GM12878 (cell line): ENCODE results near the gene SMARCE1. TPM values are rescaled to one million over a fixed set of nuclear protein-coding genes. Genes with fewer than 3 reads are reported as not detected.

Experiments used
- ATAC-seq: fragments of 200-7000 bp; cut with Tn5 transposase; 3 replicates; pipeline ENCODE4 v1.9.1; 2020; ENCODE audit warnings: mild to moderate bottlenecking, moderate library complexity
- BruUV-seq: library from RNA; stranded (reverse); fragments of 400-500 nt; replicated peaks from 2 replicates; lab custom pipeline; 2021; lab: Mats Ljungman, UMichigan
- CTCF ChIA-PET: fragments of 300-600 bp; sonication (Branson Sonifier 250); formaldehyde crosslinking; extraction: SDS; loops from one replicate; lab custom pipeline; 2021; ENCODE audit warnings: inconsistent platforms; lab: Yijun Ruan, JAX
- POLR2A ChIA-PET: fragments of 350-600 bp; formaldehyde crosslinking; extraction: SDS; loops from one replicate; lab custom pipeline; 2021; ENCODE audit warnings: inconsistent platforms; lab: Charles Lee
- RAD21 ChIA-PET: fragments of 300-600 bp; sonication (Branson Sonifier 250); formaldehyde crosslinking; loops from one replicate; lab custom pipeline; 2023; ENCODE audit warnings: antibody characterized with exemption; ENCODE audit not compliant: unreplicated experiment; lab: Charles Lee
- SMC1A ChIA-PET: fragments of 300-600 bp; sonication (Branson Sonifier 250); formaldehyde crosslinking; loops from one replicate; lab custom pipeline; 2023; ENCODE audit not compliant: unreplicated experiment, uncharacterized antibody; lab: Charles Lee
- DNase-seq: peaks from one replicate; pipeline ENCODE4 v3.0.0-alpha.2; 2011; ENCODE audit warnings: low read depth, low spot score
- FAIRE-seq: peaks from 3 replicates; lab custom pipeline; 2011; peaks lifted over from hg19 to GRCh38; lab: Jason Lieb, UNC
- H2AFZ ChIP-seq: 2 replicates; pipeline ENCODE4 v1.6.0; 2011; ENCODE audit warnings: low read depth, low read length, control low read depth; ENCODE audit not compliant: control insufficient read depth
- H3K27ac ChIP-seq: 2 replicates; pipeline ENCODE4 v1.5.1; 2011; ENCODE audit warnings: control low read depth; ENCODE audit not compliant: control insufficient read depth, insufficient read depth
- H3K27me3 ChIP-seq, 2 experiments: replicated peaks in 1 of 2; 2 replicates each; pipeline versions ENCODE4 v1.6.0 to v1.6.1; 2011; ENCODE audit warnings: low read length in 1 of 2; ENCODE audit not compliant: control insufficient read depth in 2 of 2, insufficient read depth in 2 of 2
- H3K36me3 ChIP-seq, 2 experiments: 2 replicates each; pipeline ENCODE4 v1.5.1; 2011; ENCODE audit warnings: low read length in 1 of 2; ENCODE audit not compliant: control insufficient read depth in 2 of 2, insufficient read depth in 2 of 2
- H3K4me1 ChIP-seq: 2 replicates; pipeline ENCODE4 v1.6.1; 2011; ENCODE audit warnings: mild to moderate bottlenecking, low read length, moderate library complexity, mixed read lengths; ENCODE audit not compliant: control insufficient read depth, insufficient read depth
- H3K4me2 ChIP-seq: 2 replicates; pipeline ENCODE4 v1.6.0; 2011; ENCODE audit warnings: control low read depth; ENCODE audit not compliant: control insufficient read depth, insufficient read depth
- H3K4me3 ChIP-seq: fragments of 200-600 bp; sonication (generic); 2 replicates; pipeline ENCODE4 v1.5.1; 2016
- H3K79me2 ChIP-seq: 2 replicates; pipeline ENCODE4 v1.6.0; 2011; ENCODE audit warnings: low read length; ENCODE audit not compliant: control insufficient read depth, insufficient read depth
- H3K9ac ChIP-seq: 2 replicates; pipeline ENCODE4 v1.8.0; 2011; ENCODE audit warnings: low read length, control low read depth, mixed read lengths; ENCODE audit not compliant: control insufficient read depth, insufficient read depth
- H3K9me3 ChIP-seq: replicated peaks from 3 replicates; pipeline ENCODE4 v1.5.1; 2011; ENCODE audit warnings: mild to moderate bottlenecking, low read length; ENCODE audit not compliant: control insufficient read depth, insufficient read depth
- H4K20me1 ChIP-seq: 2 replicates; pipeline ENCODE4 v1.6.0; 2011; ENCODE audit not compliant: control insufficient read depth, insufficient read depth
- EGR1 ChIP-seq, 2 experiments: IDR thresholded peaks; 1 replicate in 1 of 2; 2 replicates in 1 of 2; pipeline ENCODE4 v1.6.1; 2011 to 2012; ENCODE audit warnings: low read depth in 2 of 2, low read length in 2 of 2, borderline replicate concordance in 1 of 2, mild to moderate bottlenecking in 1 of 2, moderate library complexity in 1 of 2
- GABPA ChIP-seq: IDR thresholded peaks from 2 replicates; pipeline ENCODE4 v1.6.1; 2014; ENCODE audit warnings: antibody characterized with exemption, low read depth, mild to moderate bottlenecking, inconsistent platforms
- MXI1 ChIP-seq: fragments of 150-350 bp; IDR thresholded peaks from 2 replicates; pipeline ENCODE4 v1.6.1; 2011; ENCODE audit warnings: low read depth, mild to moderate bottlenecking, inconsistent platforms, low read length, improper control_type of control experiment
- PML ChIP-seq: IDR thresholded peaks from 2 replicates; pipeline ENCODE4 v1.6.1; 2012; ENCODE audit warnings: low read length, inconsistent platforms
- POU2F2 ChIP-seq: IDR thresholded peaks from 3 replicates; pipeline ENCODE4 v1.6.1; 2011; ENCODE audit warnings: low read depth, mild to moderate bottlenecking, low read length, borderline replicate concordance
- WGBS: methylation state at CpG from one replicate; pipeline ENCODE4 v1.1.6; 2016; ENCODE audit warnings: low lambda C conversion rate; ENCODE audit not compliant: insufficient replicate concordance, insufficient coverage; ENCODE audit errors: missing lambda C conversion rate; 5-methylcytosine and 5-hydroxymethylcytosine counted together
- in situ Hi-C: fragments of 300-500 bp; cut with MboI; formaldehyde crosslinking; loops from 9 replicates; pipeline ENCODE4 v1.14.3; 2018; ENCODE audit warnings: mixed read lengths
- intact Hi-C: fragments of 100-400 bp; cut with micrococcal nuclease; formaldehyde crosslinking; loops from one replicate; pipeline ENCODE4 v1.14.2; 2022; ENCODE audit not compliant: unreplicated experiment
- polyA plus RNA-seq, 11 experiments: library from polyadenylated mRNA; depleted of rRNA in 4 of 11; unstranded in 6 of 11; stranded (reverse) in 5 of 11; fragments of >200 nt; fragmentation: Nextera tagmentation in 4 of 11; fragmentation: Illumina TruSeq in 1 of 11; extraction: Ambion mirVana in 4 of 11; extraction: Trizol in 1 of 11; gene quantifications; 1 replicate in 1 of 11; 2 replicates in 10 of 11; pipeline versions ENCODE4 v1.2.1 to v1.2.3, GENCODE V29; 2011 to 2016; ENCODE audit warnings: inconsistent platforms in 2 of 11, missing spikeins in 2 of 11, low read depth in 1 of 11
- total RNA-seq, 4 experiments: library from RNA; depleted of rRNA in 3 of 4; stranded (reverse); fragments of >200 nt in 3 of 4; fragmentation: Illumina TruSeq in 1 of 4; extraction: Trizol in 1 of 4; gene quantifications; 2 replicates each; pipeline versions ENCODE4 v1.2.1 to v1.2.3, GENCODE V29; 2013 to 2021
- TF ChIP-seq, protein P1 (sequence below): fragments of 450-650 bp; IDR thresholded peaks from 2 replicates; pipeline ENCODE4 v1.6.1; 2016; ENCODE audit warnings: mild to moderate bottlenecking
- TF ChIP-seq, protein P2 (sequence below): IDR thresholded peaks from 2 replicates; pipeline ENCODE4 v1.6.1; 2011; ENCODE audit warnings: mild to moderate bottlenecking, low read depth, low read length, moderate library complexity; ENCODE audit not compliant: insufficient replicate concordance

Gene SMARCE1
- total and polyA plus RNA-seq, 10 of the 15 experiments (the other 5 are each of a cell fraction or from before 2014, with no cell fraction given) = 87.9 to 191 (median 132) TPM

DNA sequence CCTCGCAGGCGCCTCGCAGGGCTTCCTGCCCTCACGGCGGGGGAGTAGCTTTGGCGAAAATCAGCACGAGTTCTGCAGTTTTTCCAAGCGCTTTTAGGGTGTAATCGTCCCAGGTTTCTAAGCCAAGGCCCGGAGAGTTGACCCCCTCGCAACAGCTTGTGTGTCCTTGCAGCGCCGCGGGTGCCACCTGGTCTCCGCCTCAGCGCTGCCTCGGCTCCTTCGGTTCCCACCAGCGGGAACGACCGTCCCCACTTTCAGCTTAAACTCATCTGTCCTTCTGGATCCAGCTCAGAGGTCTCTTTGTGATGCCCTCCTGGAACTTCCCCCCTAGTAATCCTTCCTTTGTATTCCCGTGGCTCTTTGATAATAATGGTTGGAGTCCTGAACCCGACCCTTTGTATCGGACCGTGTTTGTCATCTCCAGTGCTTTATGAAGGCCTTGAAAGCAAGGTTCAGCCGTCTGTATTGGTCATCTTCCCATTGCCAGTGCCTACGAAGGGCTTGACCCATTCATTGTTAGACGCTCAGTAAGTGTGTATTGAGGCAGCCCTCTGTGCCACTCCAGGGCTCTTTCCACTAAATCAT lies 858 bp upstream of the SMARCE1 start:
- TSS peak; percentile 88 for BruUV-seq
- no peaks in the 10 kb centered on the region for H3K4me1 ChIP-seq
- ATAC-seq (peak; percentile 44), DNase-seq (no peak), FAIRE-seq (no peak)
- POLR2A ChIA-PET = interaction anchor here (0.6 to 1.1 kb wide), 2 partner anchors 33 to 85 kb away, joined by 3 to 5 read pairs; no protein-coding TSS in a partner anchor
- no peaks in the 10 kb centered on the region for H3K9me3 ChIP-seq
- CTCF ChIA-PET = interaction anchor here (0.6 to 5.8 kb wide), 4 partner anchors 8 to 142 kb away, joined by 3 to 36 read pairs (median 4); no protein-coding TSS in a partner anchor
- peaks cover 37% of the 10 kb centered on the region for H3K79me2 ChIP-seq
- peak overlapping the region; percentile 96 for H2AFZ ChIP-seq
- SMC1A ChIA-PET = interaction anchor here (0.7 to 1.4 kb wide), 4 partner anchors 24 to 31 kb away, joined by 3 to 4 read pairs (median 4); no protein-coding TSS in a partner anchor
- peak overlapping the region; percentile 89 for H3K4me3 ChIP-seq
- intact Hi-C loops (loop anchor here (5.0 kb wide), 1 partner anchor 79 kb away; no protein-coding TSS in a partner anchor), in situ Hi-C loops (no loop called here)
- no peaks in the 10 kb centered on the region for H3K36me3 ChIP-seq
- TF ChIP-seq, protein P1, sequence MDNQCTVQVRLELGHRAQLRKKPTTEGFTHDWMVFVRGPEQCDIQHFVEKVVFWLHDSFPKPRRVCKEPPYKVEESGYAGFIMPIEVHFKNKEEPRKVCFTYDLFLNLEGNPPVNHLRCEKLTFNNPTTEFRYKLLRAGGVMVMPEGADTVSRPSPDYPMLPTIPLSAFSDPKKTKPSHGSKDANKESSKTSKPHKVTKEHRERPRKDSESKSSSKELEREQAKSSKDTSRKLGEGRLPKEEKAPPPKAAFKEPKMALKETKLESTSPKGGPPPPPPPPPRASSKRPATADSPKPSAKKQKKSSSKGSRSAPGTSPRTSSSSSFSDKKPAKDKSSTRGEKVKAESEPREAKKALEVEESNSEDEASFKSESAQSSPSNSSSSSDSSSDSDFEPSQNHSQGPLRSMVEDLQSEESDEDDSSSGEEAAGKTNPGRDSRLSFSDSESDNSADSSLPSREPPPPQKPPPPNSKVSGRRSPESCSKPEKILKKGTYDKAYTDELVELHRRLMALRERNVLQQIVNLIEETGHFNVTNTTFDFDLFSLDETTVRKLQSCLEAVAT = peak; percentile 64
- 0 out of 3 replicates have a peak, but pooled peaks have one; percentile 1 for TF ChIP-seq POU2F2
- TF ChIP-seq, protein P2, sequence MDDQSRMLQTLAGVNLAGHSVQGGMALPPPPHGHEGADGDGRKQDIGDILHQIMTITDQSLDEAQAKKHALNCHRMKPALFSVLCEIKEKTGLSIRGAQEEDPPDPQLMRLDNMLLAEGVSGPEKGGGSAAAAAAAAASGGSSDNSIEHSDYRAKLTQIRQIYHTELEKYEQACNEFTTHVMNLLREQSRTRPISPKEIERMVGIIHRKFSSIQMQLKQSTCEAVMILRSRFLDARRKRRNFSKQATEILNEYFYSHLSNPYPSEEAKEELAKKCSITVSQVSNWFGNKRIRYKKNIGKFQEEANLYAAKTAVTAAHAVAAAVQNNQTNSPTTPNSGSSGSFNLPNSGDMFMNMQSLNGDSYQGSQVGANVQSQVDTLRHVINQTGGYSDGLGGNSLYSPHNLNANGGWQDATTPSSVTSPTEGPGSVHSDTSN = no peak
- peak in 1 of 2 experiments; percentile 24; a peak in 1 of 3 replicates for TF ChIP-seq EGR1 (IDR thresholded peaks at IDR 0.05; ENCODE audit: borderline replicate concordance in 1 of 2, low read depth in 2 of 2, low read length in 2 of 2)
- 0 out of 2 replicates have a peak, but pooled peaks have one; percentile 2 for TF ChIP-seq MXI1
- 0 out of 2 replicates have a peak, but pooled peaks have one; percentile 1 for TF ChIP-seq PML
- TF ChIP-seq GABPA = no peak
- H3K4me2 ChIP-seq = peak overlapping the region; percentile 75
- peak overlapping the region; percentile 95 for H3K9ac ChIP-seq
- 13% methylated on average over 28 of the region's 28 CpGs for WGBS
- H3K27ac ChIP-seq = peak overlapping the region; percentile 98
- H3K27me3 ChIP-seq = no peaks in the 10 kb centered on the region
- RAD21 ChIA-PET = interaction anchor here (0.7 to 4.4 kb wide), 3 partner anchors 24 to 143 kb away, joined by 3 to 37 read pairs (median 16); no protein-coding TSS in a partner anchor
- no peaks in the 10 kb centered on the region for H4K20me1 ChIP-seq
